GM19452 (cell line): Measurements from ENCODE around the gene CEP78.
"Not testable (repeated sequence)": the region's sequence is repeated elsewhere in the genome, so short reads cannot be mapped to it uniquely, and the experiment has no call there.

Source experiments
- ATAC-seq: cut with Tn5 transposase; IDR thresholded peaks from one replicate; pipeline ENCODE4 v1.9.1; 2021; ENCODE audit not compliant: unreplicated experiment

The CEP78 gene

GRCh38 chr9:78284181-78284580, 48.3 kb downstream of the CEP78 start:
- not testable (repeated sequence) for ATAC-seq

- ATAC-seq: no peak
These were observed 50.2 kb downstream of the CEP78 start for GRCh38 chr9:78286125-78286524.

DNA sequence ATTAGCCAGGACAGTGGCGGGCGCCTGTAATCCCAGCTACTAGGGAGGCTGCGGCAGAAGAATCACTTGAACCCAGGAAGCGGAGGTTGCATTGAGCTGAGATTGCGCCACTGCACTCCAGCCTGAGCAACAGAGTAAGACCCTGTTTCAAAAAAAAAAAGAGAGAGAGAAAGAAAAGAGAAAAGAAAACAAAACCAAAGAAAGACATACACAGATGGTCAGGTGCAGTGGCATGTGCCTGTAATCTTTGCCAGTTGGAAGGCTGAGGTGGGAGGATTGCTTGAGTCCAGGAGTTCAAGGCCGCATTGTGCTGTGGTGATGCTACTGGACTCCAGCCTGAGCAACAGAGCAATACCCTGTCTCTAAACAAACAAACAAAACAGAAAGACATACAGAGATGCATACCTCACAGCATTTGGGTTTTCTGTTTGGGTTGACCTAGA, 51.1 kb downstream of the CEP78 start:
- no peak for ATAC-seq

- ATAC-seq: no peak
These were observed 52.5 kb downstream of the CEP78 start for GRCh38 chr9:78288214-78288892.

- ATAC-seq: no peak
These were observed 53.6 kb downstream of the CEP78 start for GRCh38 chr9:78289474-78289873.

DNA sequence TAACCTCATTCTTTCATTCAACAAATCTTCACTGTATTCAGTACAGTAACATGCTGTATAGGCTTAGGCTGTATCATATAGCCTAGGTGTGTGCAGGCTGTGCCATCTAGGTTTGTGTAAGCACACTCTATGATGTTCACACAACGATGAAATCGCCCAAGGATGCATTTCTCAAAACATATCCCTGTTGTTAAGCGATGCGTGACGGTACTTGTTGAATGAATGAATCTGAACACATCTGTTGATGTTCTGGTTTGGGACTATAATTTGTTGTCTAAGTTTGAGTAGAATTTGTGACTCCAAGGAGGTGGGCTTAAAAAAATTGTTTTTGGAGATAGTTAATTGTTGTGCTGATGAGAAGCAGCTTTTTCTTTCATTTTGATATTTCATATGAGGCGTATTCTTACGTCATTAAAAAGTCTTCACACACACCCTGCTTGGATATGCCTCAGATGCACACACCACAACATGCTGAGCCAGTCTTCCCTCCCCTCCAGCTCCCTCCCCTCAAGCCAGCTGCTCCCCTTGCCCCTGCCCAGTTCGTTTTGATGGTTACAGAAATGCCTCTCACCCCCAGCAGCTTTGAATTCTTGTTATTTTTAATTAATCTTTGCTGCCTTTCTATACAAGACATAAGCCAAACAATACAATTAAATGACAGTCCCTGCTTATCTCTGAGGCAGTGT, 55.5 kb downstream of the CEP78 start:
- no peak for ATAC-seq

GRCh38 chr9:78292026-78292425, 56.2 kb downstream of the CEP78 start:
- no peak for ATAC-seq

DNA sequence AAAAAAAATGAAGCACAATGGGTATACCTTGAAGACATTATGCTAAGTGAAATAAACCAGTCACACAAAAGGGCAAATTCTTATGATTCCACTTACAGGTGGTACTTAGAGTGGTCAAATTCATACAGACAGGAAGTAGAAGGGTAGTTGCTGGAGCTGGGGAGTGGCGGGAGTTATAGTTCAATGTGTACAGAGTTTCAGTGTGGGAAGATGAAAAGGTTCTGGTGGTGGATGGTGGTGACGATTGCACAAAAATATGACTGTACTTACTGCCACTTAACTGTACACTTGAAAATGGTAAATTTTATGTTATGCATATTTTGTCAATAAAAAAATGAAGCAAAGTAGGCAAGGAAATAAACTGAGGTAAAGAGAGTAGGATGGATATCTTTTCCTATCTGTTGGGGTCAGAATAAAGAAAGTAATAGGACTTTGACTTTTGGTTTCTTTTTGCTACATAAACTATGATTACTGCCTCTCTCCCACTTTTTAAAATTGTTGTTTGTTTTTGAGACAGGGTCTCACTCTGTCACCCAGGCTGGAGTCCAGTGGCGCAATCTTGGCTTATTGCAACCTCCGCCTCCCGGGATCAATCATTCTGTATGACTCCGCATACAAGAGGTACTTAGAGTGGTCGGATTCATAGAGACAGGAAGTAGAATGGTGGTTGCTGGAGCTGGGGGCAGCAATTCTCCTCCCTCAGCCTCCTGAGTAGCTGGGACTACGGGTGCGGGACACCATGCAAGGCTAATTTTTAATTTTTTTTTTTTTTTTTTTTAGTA, 57.0 kb downstream of the CEP78 start:
- no peak for ATAC-seq

DNA sequence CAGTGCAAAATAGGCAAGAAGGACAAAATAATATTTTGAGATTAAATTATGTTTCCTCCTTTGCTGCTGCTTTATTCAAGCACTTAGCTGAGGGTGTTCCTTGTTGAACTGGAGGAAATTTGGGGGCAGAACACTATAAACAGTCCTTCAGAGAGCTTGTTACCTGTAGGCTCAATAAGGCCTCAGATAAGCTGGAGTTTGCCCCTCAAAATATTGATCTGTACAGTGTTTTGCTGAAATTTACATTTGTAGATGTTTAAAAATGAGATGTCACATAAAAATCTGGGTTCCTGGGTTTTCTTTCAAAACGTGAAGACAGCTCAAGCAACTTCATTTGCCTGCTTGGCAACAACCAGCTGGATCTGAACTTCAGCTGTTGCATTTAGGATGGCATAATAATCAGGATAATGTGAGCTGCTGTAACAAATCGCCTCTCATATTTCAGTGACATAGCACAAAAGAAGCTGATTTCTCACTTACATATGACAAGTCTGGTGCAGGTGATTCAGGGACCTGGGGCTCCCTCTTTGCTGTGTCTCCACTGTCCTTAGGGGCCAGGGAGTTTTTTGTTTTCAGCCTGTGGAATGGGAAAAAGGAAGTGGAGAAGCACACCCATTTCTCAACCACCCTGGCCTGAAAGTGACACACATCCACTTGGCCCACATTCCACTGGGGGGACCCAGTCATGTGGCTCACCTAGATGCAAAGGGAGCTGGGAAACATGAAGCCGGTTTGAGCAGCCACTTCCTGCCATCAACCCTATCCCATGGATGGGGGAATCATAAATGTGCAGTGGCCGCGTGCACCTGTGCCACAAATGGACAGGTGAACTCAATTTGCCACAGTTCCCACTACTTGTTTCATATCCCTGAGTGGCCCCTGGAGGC, 58.7 kb downstream of the CEP78 start:
- ATAC-seq: no peak

GRCh38 chr9:78295177-78295575, 59.3 kb downstream of the CEP78 start:
- ATAC-seq: no peak

DNA sequence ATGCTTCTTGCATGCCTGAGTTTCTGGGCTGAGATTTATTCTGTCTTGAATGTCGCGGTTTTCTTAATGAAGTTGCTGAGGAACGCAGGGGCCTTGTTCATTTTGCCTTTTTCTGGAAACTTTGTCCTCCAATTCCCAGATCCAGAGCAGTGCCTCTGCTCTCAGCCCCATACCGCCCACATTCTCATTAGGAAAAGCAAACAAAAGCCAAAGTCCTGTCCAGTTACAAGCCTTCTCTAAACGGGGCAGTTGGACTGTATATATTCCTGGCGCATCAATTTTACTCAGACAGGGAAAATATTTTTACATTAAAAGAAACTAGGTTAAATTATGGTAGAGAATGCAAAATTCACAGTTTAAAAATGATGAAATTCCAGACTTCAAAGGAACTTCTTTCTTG, 59.9 kb downstream of the CEP78 start:
- ATAC-seq: no peak

GRCh38 chr9:78296201-78296892, 60.5 kb downstream of the CEP78 start:
- ATAC-seq: no peak

GRCh38 chr9:78296893-78297671, 61.2 kb downstream of the CEP78 start, which contains the start of gene PSAT1:
Gene PSAT1, plus strand, starts transcription at chr9:78297125. Its CDS starts 86 bp downstream, at chr9:78297211.
- peak; percentile 98 for ATAC-seq

DNA sequence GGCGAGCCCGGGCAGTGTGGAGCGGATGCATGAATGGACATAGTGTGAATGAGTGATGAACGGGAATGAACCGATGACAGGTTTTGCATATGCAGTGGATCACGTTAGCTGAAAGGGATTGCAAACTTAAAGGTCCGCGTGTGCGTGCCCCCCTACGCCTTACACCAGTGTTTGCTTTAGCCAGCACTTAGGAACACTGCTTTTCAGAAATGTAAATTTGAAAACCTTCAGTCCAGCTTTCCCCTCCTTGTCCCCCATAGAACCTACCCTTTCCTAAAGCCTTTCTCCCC, 61.7 kb downstream of the CEP78 start:
- ATAC-seq: no peak

DNA sequence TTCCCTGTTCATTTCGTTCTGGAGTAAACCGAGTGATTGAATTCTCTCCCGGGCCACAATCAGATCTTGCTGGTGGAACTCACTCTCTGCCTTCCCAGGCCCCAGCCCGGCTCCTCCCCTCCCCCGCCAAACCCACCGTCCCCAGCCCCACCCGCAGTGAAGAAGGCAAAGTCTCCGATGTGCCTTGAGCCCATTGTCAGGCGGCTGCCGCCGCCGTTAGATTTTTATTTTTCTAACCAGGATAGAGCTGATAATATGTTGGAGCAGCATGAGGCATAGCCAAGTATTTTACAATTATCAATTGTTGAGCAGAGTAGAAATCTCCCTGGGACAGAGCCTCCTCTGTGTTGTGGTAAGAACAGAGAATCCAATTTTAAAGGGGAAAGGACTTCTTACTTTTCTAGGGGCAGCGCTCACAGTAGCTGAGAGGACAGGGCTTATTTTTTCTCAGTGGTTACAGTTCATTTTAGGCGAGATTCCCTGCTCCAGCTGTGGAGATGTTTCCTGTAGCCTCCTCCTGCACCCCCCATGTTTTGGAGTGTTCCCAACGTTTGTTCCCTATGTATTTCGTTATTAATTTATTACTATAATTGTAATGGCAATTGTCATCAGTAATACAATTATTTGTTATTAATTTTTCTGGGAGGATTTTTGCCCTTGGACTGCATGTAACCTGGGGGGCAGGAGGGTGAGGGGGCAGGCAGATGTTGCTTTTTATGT, 62.3 kb downstream of the CEP78 start:
- ATAC-seq: no peak

- no peak for ATAC-seq
These were observed 64.3 kb downstream of the CEP78 start for GRCh38 chr9:78300209-78300608.

- no peak for ATAC-seq
These were observed 65.6 kb downstream of the CEP78 start for GRCh38 chr9:78301466-78301865.

DNA sequence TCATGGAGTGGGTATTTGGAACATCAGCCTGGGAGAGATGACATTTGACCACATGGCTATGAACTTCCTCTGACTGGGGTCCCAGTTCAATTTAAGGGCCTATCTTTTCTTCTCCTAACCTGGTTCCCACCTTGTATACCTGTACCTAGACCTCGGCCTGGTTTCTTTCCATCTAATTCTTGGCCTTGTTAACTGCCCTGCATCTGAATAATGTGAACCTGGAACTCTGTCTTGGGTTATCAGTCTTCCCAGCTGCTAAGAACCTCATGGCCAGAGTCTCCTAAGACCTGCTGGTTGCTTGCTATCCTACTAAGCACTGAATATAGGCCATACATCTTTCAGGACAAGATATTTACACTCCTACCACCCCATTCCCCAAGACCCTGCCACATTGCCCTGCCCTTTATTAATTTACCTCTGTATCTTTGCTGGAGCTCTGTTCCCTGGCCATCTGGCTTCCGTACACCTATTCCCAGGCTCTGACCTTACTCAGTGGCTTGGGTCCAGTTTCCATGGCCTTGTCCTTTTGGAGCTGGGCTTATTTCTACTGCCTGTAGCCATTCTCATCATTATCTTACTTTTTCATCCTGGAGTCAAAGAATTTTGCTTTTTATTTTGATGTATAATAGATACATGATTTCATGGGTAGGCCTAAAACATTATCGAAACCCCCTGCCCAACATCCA, 67.6 kb downstream of the CEP78 start:
- no peak for ATAC-seq
